ENCODE measurements around the gene PTPRK.

PTPRK gene

DNA sequence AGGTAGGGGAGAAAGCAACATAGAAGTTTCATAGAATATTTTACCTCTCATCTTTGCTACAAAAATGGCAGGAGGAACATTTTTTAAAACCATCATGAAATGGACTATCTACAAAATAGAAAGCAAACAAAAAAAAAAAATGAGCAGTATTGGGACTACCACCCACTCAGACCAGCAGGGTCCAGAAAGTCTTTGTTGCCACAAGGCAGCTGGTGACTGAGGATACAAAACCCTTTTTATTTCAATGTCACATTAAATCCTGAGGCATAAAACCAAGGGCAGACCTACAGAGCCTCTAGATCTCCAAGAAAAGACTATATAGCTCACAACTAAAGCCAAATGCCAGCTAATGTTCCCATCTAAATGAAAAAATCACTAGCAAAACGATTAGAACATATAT lies 282.2 kb downstream of the PTPRK start:
- no peak for DNase-seq

DNA sequence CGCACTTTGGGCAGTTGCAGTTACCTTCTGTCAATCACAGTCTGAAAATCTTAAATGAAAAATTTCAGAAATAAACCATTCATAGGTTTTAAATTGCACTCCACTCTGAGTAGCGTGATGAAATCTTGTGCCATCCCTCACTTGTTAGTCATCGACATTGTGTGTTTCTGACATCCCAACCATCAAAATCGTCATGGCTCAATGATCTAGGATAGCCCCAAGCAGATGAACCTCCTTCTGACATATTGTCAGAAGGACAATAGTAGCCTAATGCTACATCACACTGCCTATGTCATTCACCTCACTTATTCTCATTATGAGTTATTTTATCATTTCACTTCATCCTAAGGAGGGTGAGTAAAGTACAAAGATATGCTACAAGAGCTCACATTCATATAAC lies 284.8 kb downstream of the PTPRK start:
- no peak for DNase-seq

DNA sequence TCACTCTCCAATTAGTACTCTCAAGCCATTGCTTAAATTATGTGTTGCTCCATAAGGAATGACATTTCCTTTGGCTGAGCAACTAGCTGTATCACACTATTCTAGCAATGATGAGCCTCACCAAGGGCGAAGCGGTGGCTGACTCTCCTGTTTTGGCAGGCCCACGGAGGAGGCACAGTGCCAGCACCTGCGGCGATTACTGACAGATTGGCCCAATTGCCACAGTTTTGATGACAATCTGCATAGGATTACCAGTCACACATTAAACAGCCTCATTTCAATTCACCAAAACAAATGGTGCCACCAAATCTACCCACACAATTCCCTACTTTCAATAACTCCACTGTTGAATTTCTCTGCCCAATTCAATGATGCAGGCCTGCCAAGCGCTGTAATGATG lies 286.9 kb downstream of the PTPRK start:
- DNase-seq: no peak

GRCh38 chr6:128230267-128230989 lies 290.0 kb downstream of the PTPRK start:
- DNase-seq: no peak

DNA sequence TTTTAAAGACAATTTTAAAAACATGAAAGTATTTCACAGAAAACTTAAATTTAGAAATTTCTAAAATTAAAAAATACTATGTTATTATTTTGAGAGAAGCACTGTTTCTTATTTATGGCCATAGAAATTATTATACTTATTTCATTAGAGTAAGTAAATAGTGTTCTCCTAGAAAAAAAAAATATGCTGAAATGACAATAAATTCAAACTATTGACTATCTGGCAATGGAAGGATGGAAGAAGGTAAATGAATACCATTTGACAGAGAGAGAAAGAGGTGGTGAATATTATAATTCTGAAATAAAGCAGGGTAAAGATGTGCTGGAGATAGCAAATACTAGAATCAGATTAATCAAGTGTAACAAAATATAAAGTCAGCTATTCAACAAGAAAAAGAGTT lies 294.8 kb downstream of the PTPRK start:
- no peak for DNase-seq

- no peak for DNase-seq
Observed at GRCh38 chr6:128216917-128217316, 303.5 kb downstream of the PTPRK start.

GRCh38 chr6:128209771-128210170 lies 310.6 kb downstream of the PTPRK start:
- no peak for DNase-seq

- no peak for DNase-seq
Observed at GRCh38 chr6:128208851-128209580, 311.4 kb downstream of the PTPRK start.

DNA sequence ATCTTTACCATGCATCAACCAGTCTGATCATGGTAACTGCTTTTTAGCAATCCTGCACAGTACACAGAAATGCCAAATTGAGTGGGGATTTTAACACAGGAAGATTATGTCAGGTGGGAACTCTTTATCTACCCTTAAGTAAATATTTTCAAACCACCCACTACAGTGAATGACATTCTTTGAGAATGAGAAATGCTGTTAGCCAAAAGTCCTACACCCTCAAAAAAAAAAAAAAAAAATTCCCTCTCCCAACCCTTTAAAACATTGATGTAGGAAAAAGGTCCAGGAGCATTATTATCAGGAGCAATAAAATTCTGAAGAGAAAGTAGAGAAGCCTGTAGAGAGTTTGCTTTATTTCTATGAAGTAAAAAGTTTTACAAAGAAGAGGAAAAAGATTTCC lies 312.3 kb downstream of the PTPRK start:
- no peak for DNase-seq

GRCh38 chr6:128206610-128207426 lies 313.6 kb downstream of the PTPRK start:
- DNase-seq: no peak

GRCh38 chr6:128204616-128205015 lies 315.8 kb downstream of the PTPRK start:
- DNase-seq: no peak

DNA sequence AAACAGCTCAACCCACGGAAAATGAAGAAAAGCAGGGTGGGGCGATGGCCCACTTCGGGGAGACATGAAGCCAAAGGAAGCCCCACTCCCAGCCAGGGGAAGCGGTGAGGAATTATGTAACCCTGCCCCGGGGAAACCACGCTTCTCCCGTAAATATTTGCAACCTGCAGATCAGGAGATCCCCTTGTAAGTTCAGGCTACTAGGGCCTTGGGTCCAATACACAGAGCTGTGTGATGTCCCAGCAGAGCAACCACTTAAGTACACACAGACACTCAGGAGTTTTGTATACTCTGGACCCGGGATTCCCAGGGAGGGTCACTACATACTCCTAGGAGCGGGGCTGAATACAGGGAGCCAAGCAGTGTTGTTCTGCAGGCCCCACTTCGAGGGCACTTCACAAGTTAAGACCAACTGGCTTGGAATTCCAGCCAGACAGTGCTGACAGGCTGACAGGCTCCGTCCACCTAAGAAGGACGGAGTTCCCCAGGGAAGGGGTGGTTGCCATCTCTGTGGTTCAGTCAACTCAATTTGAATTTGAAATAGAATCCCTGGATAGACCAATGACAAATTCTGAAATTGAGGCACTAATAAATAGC lies 318.1 kb downstream of the PTPRK start:
- no peak for DNase-seq

GRCh38 chr6:128200789-128201188 lies 319.6 kb downstream of the PTPRK start:
- DNase-seq: no peak

- no peak for DNase-seq
Observed at GRCh38 chr6:128199461-128199860, 320.9 kb downstream of the PTPRK start.

DNA sequence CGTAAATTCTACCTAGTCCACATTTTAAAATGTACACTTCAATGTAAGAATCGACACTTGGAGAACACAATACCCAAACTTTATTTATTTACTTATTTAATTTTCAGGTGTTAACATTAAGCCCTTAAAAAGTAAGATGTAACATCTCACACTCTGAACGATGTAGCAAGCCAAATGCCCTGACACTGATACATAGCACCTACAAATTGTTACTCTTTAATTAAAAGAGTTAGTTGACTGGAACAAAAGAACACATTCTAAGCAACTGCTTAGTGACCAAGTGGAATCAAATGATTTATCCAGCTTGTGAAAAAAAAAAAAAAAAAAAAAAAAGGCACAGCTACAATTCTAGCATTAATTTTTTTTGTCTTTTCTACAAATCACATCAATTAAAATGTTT lies 327.4 kb downstream of the PTPRK start:
- no peak for DNase-seq

DNA sequence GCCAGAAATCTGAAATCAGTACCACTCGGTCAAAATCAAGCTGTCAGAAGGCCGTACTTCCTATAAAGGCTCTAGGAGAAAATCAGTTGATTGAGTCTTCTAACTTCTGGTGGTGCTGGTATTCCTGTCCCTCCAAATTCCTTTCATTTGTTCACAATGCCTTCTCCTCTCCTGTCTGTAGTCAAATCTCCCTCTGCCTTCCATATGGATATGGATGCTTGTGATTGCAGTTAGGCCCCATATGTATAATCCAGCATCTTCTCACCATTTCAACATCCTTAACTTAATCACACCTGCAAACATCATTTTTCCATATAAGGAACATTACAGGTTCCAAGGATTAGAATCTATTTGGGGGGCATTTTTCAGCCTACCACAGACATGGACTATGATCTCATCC lies 331.7 kb downstream of the PTPRK start:
- DNase-seq: no peak

DNA sequence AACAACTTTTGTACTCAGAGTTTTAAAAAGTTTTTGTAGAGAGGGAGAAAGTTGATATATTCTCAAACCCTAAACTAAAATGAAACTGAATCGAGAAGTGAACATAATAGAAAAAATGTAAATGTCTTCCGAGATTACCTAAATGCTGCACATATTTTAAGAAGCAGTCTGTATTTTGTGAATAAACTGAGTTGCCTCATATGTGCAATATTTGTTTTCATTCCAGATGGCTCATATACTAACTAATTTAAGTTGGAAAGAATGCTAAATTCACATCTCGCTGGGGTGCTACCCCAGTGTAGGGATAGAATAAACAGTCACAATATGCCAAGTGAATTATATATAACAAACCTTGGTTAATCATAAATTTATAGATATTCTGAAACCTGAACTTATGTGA lies 333.7 kb downstream of the PTPRK start:
- DNase-seq: no peak

DNA sequence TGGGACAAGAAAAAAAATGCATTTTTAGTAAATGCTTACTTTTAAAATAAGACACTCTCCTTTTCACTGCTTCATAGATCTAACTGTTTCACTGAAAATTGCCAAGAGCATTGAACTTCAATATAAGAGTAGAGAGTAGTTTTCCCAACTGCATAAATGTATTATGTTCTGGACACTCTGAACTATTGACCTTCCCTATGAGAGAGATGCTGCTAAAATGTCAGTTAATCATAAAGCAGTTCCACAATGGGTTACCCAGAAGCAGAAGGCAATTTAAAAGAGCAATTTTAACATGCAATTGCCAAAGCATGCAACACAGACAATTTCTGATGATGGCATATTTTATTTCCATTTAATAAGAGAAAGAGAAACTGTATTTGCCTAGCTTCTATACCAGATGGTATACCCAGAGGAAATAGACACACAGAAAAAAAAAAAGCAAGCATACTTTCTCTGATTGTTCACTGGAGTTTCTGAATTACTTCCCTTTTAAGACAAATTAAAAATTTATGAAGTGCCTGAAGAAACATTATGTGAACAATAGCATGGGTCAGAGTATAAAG lies 340.4 kb downstream of the PTPRK start:
- no peak for DNase-seq

GRCh38 chr6:128174724-128175123 lies 345.7 kb downstream of the PTPRK start:
- no peak for DNase-seq

GRCh38 chr6:128172752-128173682 lies 347.4 kb downstream of the PTPRK start:
- DNase-seq: no peak

DNA sequence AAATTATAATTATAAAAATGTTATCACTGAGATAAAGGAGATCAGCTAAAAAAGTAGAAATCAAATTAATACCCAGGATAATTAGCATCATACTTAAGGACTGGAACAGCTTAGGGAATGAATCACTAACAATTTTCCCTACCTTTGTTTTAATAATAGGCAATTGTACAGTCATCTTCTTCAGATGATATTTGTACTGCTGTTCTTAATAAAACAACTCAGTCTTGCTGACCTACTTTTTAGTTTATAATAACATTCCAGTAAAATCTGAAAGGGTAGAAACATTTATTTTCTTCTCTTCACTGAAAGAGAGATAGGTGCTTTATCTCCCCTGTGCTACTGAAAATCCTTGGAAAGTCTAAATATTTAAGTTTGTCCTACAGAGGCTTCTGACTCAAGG lies 348.3 kb downstream of the PTPRK start:
- DNase-seq: no peak

- no peak for DNase-seq
Observed at GRCh38 chr6:128171182-128171581, 349.2 kb downstream of the PTPRK start.

Measured in GF-D8 (cell line).